Ectodermal cell (in vitro differentiated cells): ENCODE measurements around the gene LYZL6.
"Not testable (repeated sequence)": the region's sequence is repeated elsewhere in the genome, so short reads cannot be mapped to it uniquely, and the experiment has no call there.

Experiments used
- H3K27ac ChIP-seq: 2 replicates; pipeline ENCODE4 v1.7.0; 2013; ENCODE audit warnings: mild to moderate bottlenecking, low read depth, low read length; ENCODE audit not compliant: insufficient read depth, poor library complexity, severe bottlenecking
- H3K27me3 ChIP-seq: 2 replicates; pipeline ENCODE4 v1.7.0; 2013; ENCODE audit warnings: mild to moderate bottlenecking, low read length; ENCODE audit not compliant: insufficient read depth, control insufficient read depth, poor library complexity, severe bottlenecking
- H3K36me3 ChIP-seq: one replicate; pipeline ENCODE4 v1.7.0; 2013; ENCODE audit warnings: low read length; ENCODE audit not compliant: control insufficient read depth, insufficient read depth
- H3K4me1 ChIP-seq: one replicate; pipeline ENCODE4 v1.7.0; 2013; ENCODE audit warnings: low read length; ENCODE audit not compliant: control insufficient read depth, insufficient read depth
- H3K4me3 ChIP-seq: 2 replicates; pipeline ENCODE4 v1.7.0; 2013; ENCODE audit warnings: low read depth, low read length, control low read depth; ENCODE audit not compliant: insufficient read depth
- H3K9me3 ChIP-seq: 2 replicates; pipeline ENCODE4 v1.7.0; 2013; ENCODE audit warnings: mild to moderate bottlenecking, low read length, moderate library complexity; ENCODE audit not compliant: control insufficient read depth
- WGBS, 2 experiments: methylation state at CpG; one replicate each; pipeline ENCODE4 v1.1.7; 2013; ENCODE audit warnings: missing lambda C conversion rate in 2 of 2; 5-methylcytosine and 5-hydroxymethylcytosine counted together

The LYZL6 gene

GRCh38 chr17:35897772-35898171 lies 45.7 kb downstream of the LYZL6 start:
- H3K27me3 ChIP-seq, H3K27ac ChIP-seq, H3K4me1 ChIP-seq, H3K4me3 ChIP-seq, H3K9me3 ChIP-seq, H3K36me3 ChIP-seq: not testable (repeated sequence)
- WGBS, 2 experiments: 90 to 96% methylated on average over 6 to 7 of the region's 7 CpGs

- H3K36me3 ChIP-seq: no peaks in the 10 kb centered on the region
- H3K27me3 ChIP-seq: no peaks in the 10 kb centered on the region
- H3K27ac ChIP-seq: no peak overlapping the region
- no peak overlapping the region for H3K4me3 ChIP-seq
- H3K4me1 ChIP-seq: no peaks in the 10 kb centered on the region
- H3K9me3 ChIP-seq: no peaks in the 10 kb centered on the region
- WGBS, 2 experiments: 95 to 96% methylated on average over 14 of the region's 14 CpGs
Measured at GRCh38 chr17:35895636-35896587, 47.6 kb downstream of the LYZL6 start.

- H3K27me3 ChIP-seq: no peaks in the 10 kb centered on the region
- no peaks in the 10 kb centered on the region for H3K36me3 ChIP-seq
- H3K4me1 ChIP-seq: no peaks in the 10 kb centered on the region
- H3K9me3 ChIP-seq: no peaks in the 10 kb centered on the region
- H3K27ac ChIP-seq: no peak overlapping the region
- WGBS, 2 experiments: 94 to 98% methylated on average over 7 of the region's 7 CpGs
- H3K4me3 ChIP-seq: no peak overlapping the region
Measured at GRCh38 chr17:35894206-35894605, 49.3 kb downstream of the LYZL6 start.

GRCh38 chr17:35893751-35894150 lies 49.8 kb downstream of the LYZL6 start:
- H3K27ac ChIP-seq: no peak overlapping the region
- 91 to 93% methylated on average over 4 of the region's 4 CpGs for WGBS, 2 experiments
- no peaks in the 10 kb centered on the region for H3K9me3 ChIP-seq
- H3K4me3 ChIP-seq: no peak overlapping the region
- H3K36me3 ChIP-seq: no peaks in the 10 kb centered on the region
- H3K4me1 ChIP-seq: no peaks in the 10 kb centered on the region
- no peaks in the 10 kb centered on the region for H3K27me3 ChIP-seq

GRCh38 chr17:35892091-35893035 lies 51.1 kb downstream of the LYZL6 start:
- WGBS, 2 experiments: 83 to 90% methylated on average over 5 to 6 of the region's 6 CpGs
- H3K4me3 ChIP-seq: no peak overlapping the region
- no peaks in the 10 kb centered on the region for H3K36me3 ChIP-seq
- no peaks in the 10 kb centered on the region for H3K9me3 ChIP-seq
- H3K27ac ChIP-seq: no peak overlapping the region
- H3K4me1 ChIP-seq: no peaks in the 10 kb centered on the region
- H3K27me3 ChIP-seq: no peaks in the 10 kb centered on the region

GRCh38 chr17:35891269-35891668 lies 52.2 kb downstream of the LYZL6 start:
- no peaks in the 10 kb centered on the region for H3K27me3 ChIP-seq
- WGBS, 2 experiments: 90 to 95% methylated on average over 4 of the region's 4 CpGs
- H3K36me3 ChIP-seq: no peaks in the 10 kb centered on the region
- H3K4me3 ChIP-seq: no peak overlapping the region
- H3K4me1 ChIP-seq: no peaks in the 10 kb centered on the region
- H3K9me3 ChIP-seq: no peaks in the 10 kb centered on the region
- H3K27ac ChIP-seq: no peak overlapping the region

GRCh38 chr17:35890774-35891155 lies 52.7 kb downstream of the LYZL6 start:
- Histone ChIP-seq H3K4me3 (no peak overlapping the region), H3K27ac (no peak overlapping the region), H3K36me3 (no peaks in the 10 kb centered on the region), H3K4me1 (no peaks in the 10 kb centered on the region), H3K9me3 (no peaks in the 10 kb centered on the region), H3K27me3 (no peaks in the 10 kb centered on the region)
- 73 to 83% methylated on average over 4 of the region's 4 CpGs for WGBS, 2 experiments

- H3K27ac ChIP-seq: no peak overlapping the region
- no peak overlapping the region for H3K4me3 ChIP-seq
- no peaks in the 10 kb centered on the region for H3K27me3 ChIP-seq
- H3K4me1 ChIP-seq: no peaks in the 10 kb centered on the region
- WGBS, 2 experiments: 86 to 89% methylated on average over 2 of the region's 2 CpGs
- no peaks in the 10 kb centered on the region for H3K9me3 ChIP-seq
- no peaks in the 10 kb centered on the region for H3K36me3 ChIP-seq
Measured at GRCh38 chr17:35889818-35890773, 53.4 kb downstream of the LYZL6 start.

GRCh38 chr17:35889241-35889640 lies 54.3 kb downstream of the LYZL6 start:
- H3K36me3 ChIP-seq: no peaks in the 10 kb centered on the region
- no peak overlapping the region for H3K27ac ChIP-seq
- H3K27me3 ChIP-seq: no peaks in the 10 kb centered on the region
- H3K4me3 ChIP-seq: no peak overlapping the region
- H3K9me3 ChIP-seq: no peaks in the 10 kb centered on the region
- WGBS, 2 experiments: 96 to 100% methylated on average over 2 of the region's 2 CpGs
- H3K4me1 ChIP-seq: no peaks in the 10 kb centered on the region
